SK-N-SH treated with all-trans-retinoic acid at 6 μM for 48 hours (cell line): ENCODE results near the gene ZBTB7C.

Source experiments
- ATAC-seq: fragments of 200-7000 bp; cut with Tn5 transposase; 3 replicates; pipeline ENCODE4 v1.9.1; 2020; ENCODE audit warnings: mild to moderate bottlenecking, moderate library complexity
- ARNTL ChIP-seq: fragments of 450-650 bp; formaldehyde crosslinking; IDR thresholded peaks from 2 replicates; pipeline ENCODE4 v1.5.0; 2020; ENCODE audit warnings: low read depth, mild to moderate bottlenecking, moderate library complexity, borderline replicate concordance
- CREB5 ChIP-seq: fragments of 250-450 bp; sonication (Bioruptor Pico); IDR thresholded peaks from 2 replicates; pipeline ENCODE4 v1.5.1; 2020; ENCODE audit warnings: low read depth, mild to moderate bottlenecking, moderate library complexity
- CSRNP3 ChIP-seq: fragments of 250-450 bp; sonication (Bioruptor Pico); IDR thresholded peaks from 2 replicates; pipeline ENCODE4 v1.5.1; 2021; ENCODE audit warnings: mild to moderate bottlenecking, moderate library complexity
- ESRRG ChIP-seq: fragments of 250-450 bp; sonication (Bioruptor Pico); IDR thresholded peaks from 2 replicates; pipeline ENCODE4 v1.6.1; 2021; ENCODE audit warnings: mild to moderate bottlenecking
- ISL1 ChIP-seq: fragments of 250-450 bp; sonication (Bioruptor Pico); IDR thresholded peaks from 2 replicates; pipeline ENCODE4 v2.1.2; 2022; ENCODE audit warnings: mild to moderate bottlenecking, moderate library complexity
- OSR1 ChIP-seq: fragments of 250-450 bp; sonication (Bioruptor Pico); IDR thresholded peaks from 2 replicates; pipeline ENCODE4 v1.8.0; 2022; ENCODE audit warnings: moderate library complexity, mild to moderate bottlenecking, inconsistent platforms
- PATZ1 ChIP-seq: fragments of 250-450 bp; sonication (Bioruptor Pico); IDR thresholded peaks from 2 replicates; pipeline ENCODE4 v1.8.0; 2020; ENCODE audit warnings: mild to moderate bottlenecking, moderate library complexity, borderline replicate concordance
- POU6F1 ChIP-seq: fragments of 250-450 bp; sonication (Bioruptor Pico); IDR thresholded peaks from 2 replicates; pipeline ENCODE4 v1.8.0; 2021; ENCODE audit warnings: low read depth, mild to moderate bottlenecking, moderate library complexity, borderline replicate concordance
- RARB ChIP-seq: fragments of 250-450 bp; sonication (Bioruptor Pico); IDR thresholded peaks from 2 replicates; pipeline ENCODE4 v1.8.0; 2021; ENCODE audit warnings: mild to moderate bottlenecking, moderate library complexity
- SNAI2 ChIP-seq: fragments of 250-450 bp; sonication (Bioruptor Pico); IDR thresholded peaks from 2 replicates; pipeline ENCODE4 v1.5.0; 2020; ENCODE audit warnings: mild to moderate bottlenecking, moderate library complexity
- TCF4 ChIP-seq: fragments of 250-450 bp; sonication (Bioruptor Pico); IDR thresholded peaks from 2 replicates; pipeline ENCODE4 v1.8.0; 2021; ENCODE audit warnings: mild to moderate bottlenecking, moderate library complexity, borderline replicate concordance
- TOX ChIP-seq: fragments of 250-450 bp; sonication (Bioruptor Pico); IDR thresholded peaks from 2 replicates; pipeline ENCODE4 v1.8.0; 2021; ENCODE audit warnings: mild to moderate bottlenecking, moderate library complexity, borderline replicate concordance
- TSHZ2 ChIP-seq: fragments of 250-450 bp; sonication (Bioruptor Pico); IDR thresholded peaks from 2 replicates; pipeline ENCODE4 v1.5.0; 2020; ENCODE audit warnings: mild to moderate bottlenecking, moderate library complexity
- ZC3H10 ChIP-seq: fragments of 250-450 bp; sonication (Bioruptor Pico); IDR thresholded peaks from 2 replicates; pipeline ENCODE4 v1.5.1; 2021; ENCODE audit warnings: mild to moderate bottlenecking, moderate library complexity
- ZFP30 ChIP-seq: fragments of 450-650 bp; formaldehyde crosslinking; IDR thresholded peaks from 2 replicates; pipeline ENCODE4 v1.5.0; 2022; ENCODE audit warnings: mild to moderate bottlenecking, moderate library complexity
- ZNF565 ChIP-seq: fragments of 450-650 bp; formaldehyde crosslinking; conservative IDR thresholded peaks from 2 replicates; pipeline ENCODE4 v1.5.0; 2020; ENCODE audit warnings: low read depth, mild to moderate bottlenecking, moderate library complexity
- ZNF70 ChIP-seq: fragments of 450-650 bp; formaldehyde crosslinking; IDR thresholded peaks from 2 replicates; pipeline ENCODE4 v1.5.0; 2020; ENCODE audit warnings: mild to moderate bottlenecking, moderate library complexity
- ZNF8 ChIP-seq: fragments of 450-650 bp; formaldehyde crosslinking; IDR thresholded peaks from 2 replicates; pipeline ENCODE4 v1.5.0; 2020; ENCODE audit warnings: mild to moderate bottlenecking, moderate library complexity

ZBTB7C gene

GRCh38 chr18:48335829-48336228 is 73.4 kb downstream of the ZBTB7C start:
- no peak for TF ChIP-seq ZC3H10 (CRISPR knock-in tag)
- TF ChIP-seq POU6F1 = no peak
- no peak for TF ChIP-seq CSRNP3 (CRISPR knock-in tag)
- no peak for TF ChIP-seq TSHZ2
- no peak for TF ChIP-seq ZNF565 (CRISPR knock-in tag)
- no peak for ATAC-seq

GRCh38 chr18:48334845-48335244 is 74.3 kb downstream of the ZBTB7C start:
- no peak for ATAC-seq
- TF ChIP-seq ESRRG (no peak), RARB (CRISPR knock-in tag) (no peak), TSHZ2 (no peak), ZC3H10 (CRISPR knock-in tag) (no peak), ZNF8 (CRISPR knock-in tag) (no peak), ZNF70 (no peak), ISL1 (no peak), PATZ1 (no peak), POU6F1 (no peak), SNAI2 (CRISPR knock-in tag) (no peak), ARNTL (CRISPR knock-in tag) (no peak), ZNF565 (CRISPR knock-in tag) (no peak), ZFP30 (CRISPR knock-in tag) (no peak), TCF4 (CRISPR knock-in tag) (no peak), TOX (CRISPR knock-in tag) (no peak), CREB5 (CRISPR knock-in tag) (no peak), OSR1 (no peak)
